WI38 (cell line): ENCODE results near the gene LIF.

Experiments used
- H3K4me3 ChIP-seq: 2 replicates; pipeline ENCODE4 v1.5.1; 2011; ENCODE audit warnings: low read depth, mild to moderate bottlenecking, control low read depth, low read length
- TF ChIP-seq, protein P1 (sequence below): IDR thresholded peaks from 2 replicates; pipeline ENCODE4 v1.5.1; 2012; ENCODE audit warnings: low read depth, mild to moderate bottlenecking, control low read depth, low read length

LIF gene

DNA sequence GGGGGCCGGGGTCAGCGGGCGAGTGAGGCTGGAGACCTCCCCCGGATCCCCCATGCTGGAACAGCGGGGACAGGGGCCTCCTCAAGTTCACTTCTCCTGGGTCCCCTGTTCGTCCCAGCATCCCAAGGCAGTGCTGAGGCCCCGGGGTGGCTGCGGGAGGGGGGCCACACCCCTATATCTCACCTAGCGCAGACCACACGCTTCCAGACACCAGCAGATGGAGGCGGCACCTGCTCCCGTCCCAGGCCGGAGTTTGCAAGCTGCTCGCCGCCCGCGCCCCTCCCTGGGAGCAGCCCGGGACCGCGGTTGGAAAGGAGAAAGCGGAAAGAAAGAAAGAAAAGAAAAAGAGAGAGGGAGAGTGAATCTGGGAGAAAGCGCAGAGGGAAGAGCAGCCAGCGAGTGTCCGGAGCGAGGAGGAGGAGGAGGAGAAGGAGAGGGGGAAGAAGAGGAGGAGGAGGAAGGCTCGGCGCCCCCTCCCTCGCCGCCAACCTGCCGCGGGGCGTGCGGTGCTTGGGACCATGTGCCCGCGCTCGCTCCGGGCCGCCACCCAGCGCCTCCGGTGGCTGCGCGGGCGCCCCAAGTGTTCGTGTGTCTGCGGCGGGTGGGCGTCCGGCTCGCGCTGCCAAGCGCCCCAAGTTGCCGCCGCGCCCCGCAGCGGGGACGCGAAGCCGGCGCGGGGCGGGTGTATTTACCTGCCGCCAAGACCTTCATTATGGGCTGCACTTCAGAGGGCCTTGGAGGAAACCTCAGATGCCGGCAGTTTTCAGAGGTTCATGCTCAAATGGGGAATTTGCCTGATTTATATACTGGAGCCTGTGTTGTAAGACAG is at the start of gene LIF:
Gene LIF, minus strand, starts transcription at position 775 of the 829 bp plus-strand sequence. Its CDS starts 64 bp downstream, at position 711.
- peak within 1 kb of the TSS; percentile 83 for H3K4me3 ChIP-seq
- TF ChIP-seq, protein P1, sequence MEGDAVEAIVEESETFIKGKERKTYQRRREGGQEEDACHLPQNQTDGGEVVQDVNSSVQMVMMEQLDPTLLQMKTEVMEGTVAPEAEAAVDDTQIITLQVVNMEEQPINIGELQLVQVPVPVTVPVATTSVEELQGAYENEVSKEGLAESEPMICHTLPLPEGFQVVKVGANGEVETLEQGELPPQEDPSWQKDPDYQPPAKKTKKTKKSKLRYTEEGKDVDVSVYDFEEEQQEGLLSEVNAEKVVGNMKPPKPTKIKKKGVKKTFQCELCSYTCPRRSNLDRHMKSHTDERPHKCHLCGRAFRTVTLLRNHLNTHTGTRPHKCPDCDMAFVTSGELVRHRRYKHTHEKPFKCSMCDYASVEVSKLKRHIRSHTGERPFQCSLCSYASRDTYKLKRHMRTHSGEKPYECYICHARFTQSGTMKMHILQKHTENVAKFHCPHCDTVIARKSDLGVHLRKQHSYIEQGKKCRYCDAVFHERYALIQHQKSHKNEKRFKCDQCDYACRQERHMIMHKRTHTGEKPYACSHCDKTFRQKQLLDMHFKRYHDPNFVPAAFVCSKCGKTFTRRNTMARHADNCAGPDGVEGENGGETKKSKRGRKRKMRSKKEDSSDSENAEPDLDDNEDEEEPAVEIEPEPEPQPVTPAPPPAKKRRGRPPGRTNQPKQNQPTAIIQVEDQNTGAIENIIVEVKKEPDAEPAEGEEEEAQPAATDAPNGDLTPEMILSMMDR, result no peak

DNA sequence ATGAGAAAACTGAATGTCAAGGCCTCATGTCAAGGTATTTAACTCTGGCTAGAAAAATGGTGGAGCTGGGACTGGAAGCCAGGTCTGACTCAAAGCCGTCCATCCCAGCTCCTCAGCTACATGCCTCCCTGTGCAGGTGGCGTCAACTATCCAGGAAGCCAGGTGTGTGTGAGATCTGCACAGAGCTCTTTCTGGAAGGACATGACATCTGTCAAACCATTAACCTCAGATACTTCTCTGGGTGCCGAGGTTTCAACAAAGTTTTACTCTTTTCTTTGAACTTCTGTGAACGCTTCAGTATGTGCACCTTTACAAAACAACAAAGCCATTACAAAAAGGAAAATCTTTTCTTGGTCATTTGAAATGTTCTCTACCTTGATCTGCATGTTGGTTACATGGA is 49.8 kb upstream of the LIF start:
- TF ChIP-seq, protein P1, result no peak

DNA sequence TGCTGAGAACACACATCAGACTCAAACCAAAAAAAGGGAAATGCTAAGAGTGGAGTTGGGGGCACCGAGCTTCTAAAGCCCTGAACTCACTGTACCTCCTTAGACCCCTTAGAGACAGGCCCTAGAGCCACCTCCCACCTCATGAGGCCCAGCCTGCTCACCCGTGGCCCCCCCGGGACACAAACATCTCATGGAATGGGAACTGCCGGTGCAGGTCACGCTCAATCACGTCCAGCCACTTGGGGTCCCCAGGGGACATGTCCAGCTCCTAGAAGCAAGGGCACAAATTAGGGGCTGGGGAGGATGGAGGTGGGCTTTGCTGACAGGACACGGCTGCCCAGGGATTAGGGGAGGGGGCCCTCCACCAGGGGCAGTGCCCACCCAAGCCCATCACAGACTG is 49.0 kb upstream of the LIF start:
- TF ChIP-seq, protein P1, result no peak
- H3K4me3 ChIP-seq, result no peak overlapping the region

More for the DNA sequence above, 49.8 kb upstream of the LIF start:
- H3K4me3 ChIP-seq, result no peak overlapping the region

DNA sequence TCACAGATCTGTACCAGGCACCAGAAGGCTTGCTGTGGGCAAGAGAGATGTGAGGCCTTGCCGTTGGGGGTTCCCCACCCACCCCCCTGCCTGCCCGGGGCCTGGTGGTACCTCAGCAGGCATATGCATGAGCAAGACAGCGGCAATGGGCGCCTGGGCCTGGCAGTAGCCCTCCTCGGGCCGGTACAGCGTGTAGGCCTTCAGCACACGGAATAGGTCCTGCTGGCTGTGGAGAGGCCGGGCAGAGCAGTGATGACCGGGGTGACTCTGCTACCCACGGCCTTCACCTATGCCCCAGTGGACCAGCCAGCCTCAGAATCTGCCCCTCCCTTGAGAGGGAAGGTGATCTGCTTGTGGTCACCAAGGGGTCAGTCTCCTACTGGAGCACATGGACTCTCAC is 48.3 kb upstream of the LIF start:
- TF ChIP-seq, protein P1, result no peak
- H3K4me3 ChIP-seq, result no peak overlapping the region

DNA sequence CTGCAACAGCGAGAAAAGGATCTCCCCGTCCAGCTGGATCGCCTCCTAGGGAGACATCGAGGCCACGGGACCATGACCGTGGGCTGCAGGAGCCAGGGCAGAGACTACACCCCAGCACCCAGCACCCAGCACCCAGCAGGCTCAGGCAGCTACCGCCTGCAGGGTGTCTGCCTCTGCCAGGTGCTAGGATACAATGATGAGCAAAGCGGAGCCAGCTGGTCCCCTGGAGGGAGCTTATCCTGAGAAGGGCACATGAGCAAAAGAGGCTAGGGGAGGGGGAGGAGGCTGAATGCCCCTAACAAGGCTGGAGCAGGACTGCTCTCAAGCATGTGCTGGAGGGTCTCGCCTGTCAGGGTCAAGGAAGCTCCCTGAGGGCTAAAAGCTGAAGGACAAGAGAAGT is 47.5 kb upstream of the LIF start:
- no peak overlapping the region for H3K4me3 ChIP-seq
- TF ChIP-seq, protein P1, result no peak

DNA sequence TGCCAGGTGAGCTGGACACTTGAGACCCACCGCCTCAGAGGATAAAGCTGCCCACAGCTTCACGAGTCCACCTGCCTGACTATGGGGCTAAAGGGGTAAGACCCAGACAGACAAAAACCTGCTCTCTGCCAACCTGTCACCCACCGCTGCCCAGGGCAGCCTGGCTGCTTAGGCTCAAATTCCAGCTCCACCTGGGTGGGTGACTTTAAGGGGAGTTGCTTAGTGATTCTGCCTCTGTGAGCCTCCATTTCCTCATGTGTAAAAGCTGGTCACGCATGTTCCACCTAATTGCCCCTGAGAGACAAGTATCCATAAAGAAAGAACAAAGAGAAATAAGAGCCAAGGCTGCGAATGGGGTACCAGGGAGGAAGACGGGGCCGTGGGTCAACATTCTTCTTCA is 46.5 kb upstream of the LIF start:
- TF ChIP-seq, protein P1, result no peak

More for the DNA sequence above, 46.5 kb upstream of the LIF start:
- no peak overlapping the region for H3K4me3 ChIP-seq
